H9 (cell line): Measurements from ENCODE around the gene TMEM198. TPM values are rescaled to one million over a fixed set of nuclear protein-coding genes. Genes with fewer than 3 reads are reported as not detected.

Experiments
- DNase-seq: peaks from one replicate; pipeline ENCODE4 v3.0.0-alpha.2; 2017
- H2AFZ ChIP-seq: one replicate; pipeline ENCODE4 v1.6.1; 2013; ENCODE audit warnings: mild to moderate bottlenecking, low read length, control low read depth, moderate library complexity
- H2AK5ac ChIP-seq: 2 replicates; pipeline ENCODE4 v1.6.1; 2013; ENCODE audit warnings: low read length, control low read depth, mixed read lengths; ENCODE audit not compliant: insufficient read length
- H2BK120ac ChIP-seq: one replicate; pipeline ENCODE4 v1.6.1; 2013; ENCODE audit warnings: low read depth, mild to moderate bottlenecking, low read length, control low read depth, inconsistent platforms; ENCODE audit not compliant: poor library complexity, severe bottlenecking
- H2BK12ac ChIP-seq: 2 replicates; pipeline ENCODE4 v1.6.1; 2013; ENCODE audit warnings: low read length, control low read depth, mixed read lengths, low read depth; ENCODE audit not compliant: insufficient read length
- H2BK15ac ChIP-seq: 2 replicates; pipeline ENCODE4 v1.6.1; 2013; ENCODE audit warnings: low read depth, low read length, control low read depth
- H2BK20ac ChIP-seq: one replicate; pipeline ENCODE4 v1.6.1; 2013; ENCODE audit warnings: low read depth, mild to moderate bottlenecking, low read length, control low read depth, inconsistent platforms; ENCODE audit not compliant: poor library complexity, severe bottlenecking
- H2BK5ac ChIP-seq: 2 replicates; pipeline ENCODE4 v1.6.1; 2013; ENCODE audit warnings: low read length, control low read depth, mixed read lengths; ENCODE audit not compliant: insufficient read length
- H3K14ac ChIP-seq: 2 replicates; pipeline ENCODE4 v1.6.1; 2013; ENCODE audit warnings: low read length, control low read depth; ENCODE audit not compliant: insufficient read depth
- H3K18ac ChIP-seq: 2 replicates; pipeline ENCODE4 v1.6.1; 2013; ENCODE audit warnings: low read depth, mild to moderate bottlenecking, mixed read lengths, low read length, control low read depth; ENCODE audit not compliant: insufficient read length
- H3K23ac ChIP-seq: 2 replicates; pipeline ENCODE4 v1.6.1; 2013; ENCODE audit warnings: low read length, control low read depth, mixed read lengths, low read depth; ENCODE audit not compliant: insufficient read length
- H3K23me2 ChIP-seq: 2 replicates; pipeline ENCODE4 v1.6.1; 2013; ENCODE audit warnings: low read depth, mild to moderate bottlenecking, mixed read lengths, low read length, control low read depth; ENCODE audit not compliant: insufficient read length, poor library complexity, severe bottlenecking
- H3K27ac ChIP-seq: 2 replicates; pipeline ENCODE4 v1.5.1; 2013; ENCODE audit warnings: low read length, control low read depth, mixed read lengths, low read depth; ENCODE audit not compliant: insufficient read length
- H3K27me3 ChIP-seq: 2 replicates; pipeline ENCODE4 v1.6.1; 2013; ENCODE audit warnings: low read length, control low read depth, inconsistent platforms; ENCODE audit not compliant: insufficient read depth
- H3K4ac ChIP-seq: 2 replicates; pipeline ENCODE4 v1.6.1; 2013; ENCODE audit warnings: low read depth, mild to moderate bottlenecking, control low read depth, inconsistent platforms, low read length, moderate library complexity
- H3K4me1 ChIP-seq: 2 replicates; pipeline ENCODE4 v1.6.1; 2013; ENCODE audit warnings: low read length, control low read depth, inconsistent platforms; ENCODE audit not compliant: insufficient read depth
- H3K4me2 ChIP-seq: 2 replicates; pipeline ENCODE4 v1.6.1; 2013; ENCODE audit warnings: low read length, control low read depth, mixed read lengths; ENCODE audit not compliant: insufficient read length, insufficient read depth
- H3K56ac ChIP-seq: 2 replicates; pipeline ENCODE4 v1.6.1; 2013; ENCODE audit warnings: low read depth, mild to moderate bottlenecking, mixed read lengths, low read length, control low read depth; ENCODE audit not compliant: insufficient read length
- H3K79me1 ChIP-seq: 2 replicates; pipeline ENCODE4 v1.6.1; 2013; ENCODE audit warnings: low read depth, mild to moderate bottlenecking, moderate library complexity, low read length, control low read depth, inconsistent platforms; ENCODE audit not compliant: insufficient read depth, poor library complexity, severe bottlenecking
- H3K79me2 ChIP-seq: 2 replicates; pipeline ENCODE4 v1.6.1; 2013; ENCODE audit warnings: low read length, control low read depth, inconsistent platforms; ENCODE audit not compliant: insufficient read depth
- H3K9ac ChIP-seq: 2 replicates; pipeline ENCODE4 v1.6.1; 2013; ENCODE audit warnings: low read length, control low read depth, mixed read lengths; ENCODE audit not compliant: insufficient read length; ENCODE audit errors: extremely low read depth
- H3K9me3 ChIP-seq: one replicate; pipeline ENCODE4 v1.6.1; 2013; ENCODE audit warnings: low read depth, low read length, inconsistent platforms; ENCODE audit not compliant: control insufficient read depth
- H3T11ph ChIP-seq: one replicate; pipeline ENCODE4 v1.6.1; 2013; ENCODE audit warnings: mild to moderate bottlenecking, low read length, control low read depth, inconsistent platforms
- H4K20me1 ChIP-seq: one replicate; pipeline ENCODE4 v1.6.1; 2013; ENCODE audit not compliant: control insufficient read depth, insufficient read length, insufficient read depth
- H4K5ac ChIP-seq: 2 replicates; pipeline ENCODE4 v1.6.1; 2013; ENCODE audit warnings: low read depth, mild to moderate bottlenecking, mixed read lengths, low read length, control low read depth; ENCODE audit not compliant: insufficient read length
- H4K8ac ChIP-seq: replicated peaks from 2 replicates; pipeline ENCODE4 v1.6.1; 2013; ENCODE audit warnings: low read length, control low read depth, mixed read lengths, low read depth; ENCODE audit not compliant: insufficient read length
- H4K91ac ChIP-seq: 2 replicates; pipeline ENCODE4 v1.6.1; 2013; ENCODE audit warnings: low read depth, mild to moderate bottlenecking, moderate library complexity, mixed read lengths, low read length, control low read depth; ENCODE audit not compliant: insufficient read length
- H3K27ac Mint-ChIP-seq, 3 experiments: 2 replicates in 2 of 3; 3 replicates in 1 of 3; pipeline ENCODE4 v1.8.0; 2020 to 2021; ENCODE audit warnings: mixed read lengths in 3 of 3, mild to moderate bottlenecking in 1 of 3, moderate library complexity in 1 of 3
- H3K27me3 Mint-ChIP-seq: 2 replicates; pipeline ENCODE4 v1.8.0; 2021; ENCODE audit warnings: low read depth, mild to moderate bottlenecking, moderate library complexity, mixed read lengths
- H3K36me3 Mint-ChIP-seq, 3 experiments: 2 replicates in 2 of 3; 3 replicates in 1 of 3; pipeline ENCODE4 v1.8.0; 2020 to 2021; ENCODE audit warnings: low read depth in 3 of 3, mixed read lengths in 3 of 3; ENCODE audit not compliant: insufficient read depth in 1 of 3
- H3K4me1 Mint-ChIP-seq, 2 experiments: 2 replicates each; pipeline ENCODE4 v1.8.0; 2020; ENCODE audit warnings: mixed read lengths in 2 of 2
- H3K4me3 Mint-ChIP-seq, 2 experiments: 2 replicates in 1 of 2; 3 replicates in 1 of 2; pipeline ENCODE4 v1.8.0; 2020 to 2021; ENCODE audit warnings: mild to moderate bottlenecking in 2 of 2, mixed read lengths in 2 of 2, moderate library complexity in 1 of 2
- H3K9me3 Mint-ChIP-seq, 2 experiments: 2 replicates in 1 of 2; 3 replicates in 1 of 2; pipeline ENCODE4 v1.8.0; 2020; ENCODE audit warnings: mild to moderate bottlenecking in 2 of 2, mixed read lengths in 2 of 2, moderate library complexity in 1 of 2
- CTCF ChIP-seq: fragments of 200-600 bp; sonication (generic); conservative IDR thresholded peaks from 3 replicates; pipeline ENCODE4 v1.8.0; 2021; ENCODE audit warnings: antibody characterized with exemption, mild to moderate bottlenecking
- WGBS: extraction: QIAGEN DNeasy Blood & Tissue Kit; methylation state at CpG from one replicate; pipeline ENCODE4 v1.1.7; 2013; ENCODE audit warnings: missing lambda C conversion rate, low lambda C conversion rate, mixed read lengths; ENCODE audit not compliant: insufficient read length; ENCODE audit errors: extremely low coverage; 5-methylcytosine and 5-hydroxymethylcytosine counted together
- total RNA-seq: library from RNA; stranded (reverse); gene quantifications from 2 replicates; pipeline ENCODE4 v1.2.1, GENCODE V29; 2021

Gene TMEM198
- total RNA-seq, 1 experiment from 2014 or later = 7.7 TPM

GRCh38 chr2:219514836-219515235 is 29.0 kb upstream of the TMEM198 start:
- DNase-seq = no peak
- WGBS = no CpG with 5 or more reads among the region's 21 CpGs
- no peak overlapping the region for H3K14ac ChIP-seq
- peaks cover 19% of the 10 kb centered on the region; the same call in 1 of the 2 replicates for H3K27me3 ChIP-seq
- H2AK5ac ChIP-seq = no peak overlapping the region
- H2BK20ac ChIP-seq = no peak overlapping the region
- Mint-ChIP-seq H3K4me1 (peaks cover 42 to 68% of the 10 kb centered on the region in 2 experiments), H3K27ac (no peak overlapping the region), H3K9me3 (no peaks in the 10 kb centered on the region; a peak in 3 of 5 replicates), H3K27me3 (peaks cover 87% of the 10 kb centered on the region), H3K4me3 (no peak overlapping the region; a peak in 1 of 5 replicates), H3K36me3 (no peaks in the 10 kb centered on the region; a peak in 1 of 7 replicates)
- no peak overlapping the region for H4K8ac ChIP-seq
- no peak overlapping the region for H4K5ac ChIP-seq
- H3K56ac ChIP-seq = no peak overlapping the region
- H2BK12ac ChIP-seq = no peak overlapping the region
- no peak overlapping the region for H2BK120ac ChIP-seq
- H2BK15ac ChIP-seq = no peak overlapping the region
- H3K4ac ChIP-seq = no peak overlapping the region
- peaks cover 3% of the 10 kb centered on the region for H4K20me1 ChIP-seq
- H3K79me2 ChIP-seq = no peaks in the 10 kb centered on the region
- H3K27ac ChIP-seq = no peak overlapping the region
- H2BK5ac ChIP-seq = no peak overlapping the region
- H3K4me2 ChIP-seq = no peak overlapping the region
- H2AFZ ChIP-seq = no peak overlapping the region
- no peaks in the 10 kb centered on the region for H3K9me3 ChIP-seq
- H3K23me2 ChIP-seq = peaks cover 3% of the 10 kb centered on the region
- H3K79me1 ChIP-seq = no peaks in the 10 kb centered on the region
- no peak overlapping the region for H3K18ac ChIP-seq
- no peak for TF ChIP-seq CTCF
- peaks cover 13% of the 10 kb centered on the region; the same call in 1 of the 2 replicates for H3K4me1 ChIP-seq
- no peak overlapping the region for H3K23ac ChIP-seq
- H4K91ac ChIP-seq = no peak overlapping the region
- no peak overlapping the region for H3K9ac ChIP-seq
- H3T11ph ChIP-seq = no peak overlapping the region
